GM12878 (cell line): ENCODE measurements around the gene HEG1. TPM values are rescaled to one million over a fixed set of nuclear protein-coding genes. Genes with fewer than 3 reads are reported as not detected.

Experiments
- ATAC-seq: fragments of 200-7000 bp; cut with Tn5 transposase; 3 replicates; pipeline ENCODE4 v1.9.1; 2020; ENCODE audit warnings: mild to moderate bottlenecking, moderate library complexity
- BruUV-seq: library from RNA; stranded (reverse); fragments of 400-500 nt; replicated peaks from 2 replicates; lab custom pipeline; 2021; lab: Mats Ljungman, UMichigan
- CTCF ChIA-PET: fragments of 300-600 bp; sonication (Branson Sonifier 250); formaldehyde crosslinking; extraction: SDS; loops from one replicate; lab custom pipeline; 2021; ENCODE audit warnings: inconsistent platforms; lab: Yijun Ruan, JAX
- POLR2A ChIA-PET: fragments of 350-600 bp; formaldehyde crosslinking; extraction: SDS; loops from one replicate; lab custom pipeline; 2021; ENCODE audit warnings: inconsistent platforms; lab: Charles Lee
- RAD21 ChIA-PET: fragments of 300-600 bp; sonication (Branson Sonifier 250); formaldehyde crosslinking; loops from one replicate; lab custom pipeline; 2023; ENCODE audit warnings: antibody characterized with exemption; ENCODE audit not compliant: unreplicated experiment; lab: Charles Lee
- SMC1A ChIA-PET: fragments of 300-600 bp; sonication (Branson Sonifier 250); formaldehyde crosslinking; loops from one replicate; lab custom pipeline; 2023; ENCODE audit not compliant: unreplicated experiment, uncharacterized antibody; lab: Charles Lee
- DNase-seq: peaks from one replicate; pipeline ENCODE4 v3.0.0-alpha.2; 2011; ENCODE audit warnings: low read depth, low spot score
- FAIRE-seq: peaks from 3 replicates; lab custom pipeline; 2011; peaks lifted over from hg19 to GRCh38; lab: Jason Lieb, UNC
- H2AFZ ChIP-seq: 2 replicates; pipeline ENCODE4 v1.6.0; 2011; ENCODE audit warnings: low read depth, low read length, control low read depth; ENCODE audit not compliant: control insufficient read depth
- H3K27ac ChIP-seq: 2 replicates; pipeline ENCODE4 v1.5.1; 2011; ENCODE audit warnings: control low read depth; ENCODE audit not compliant: control insufficient read depth, insufficient read depth
- H3K27me3 ChIP-seq, 2 experiments: replicated peaks in 1 of 2; 2 replicates each; pipeline versions ENCODE4 v1.6.0 to v1.6.1; 2011; ENCODE audit warnings: low read length in 1 of 2; ENCODE audit not compliant: control insufficient read depth in 2 of 2, insufficient read depth in 2 of 2
- H3K36me3 ChIP-seq, 2 experiments: 2 replicates each; pipeline ENCODE4 v1.5.1; 2011; ENCODE audit warnings: low read length in 1 of 2; ENCODE audit not compliant: control insufficient read depth in 2 of 2, insufficient read depth in 2 of 2
- H3K4me1 ChIP-seq: 2 replicates; pipeline ENCODE4 v1.6.1; 2011; ENCODE audit warnings: mild to moderate bottlenecking, low read length, moderate library complexity, mixed read lengths; ENCODE audit not compliant: control insufficient read depth, insufficient read depth
- H3K4me2 ChIP-seq: 2 replicates; pipeline ENCODE4 v1.6.0; 2011; ENCODE audit warnings: control low read depth; ENCODE audit not compliant: control insufficient read depth, insufficient read depth
- H3K4me3 ChIP-seq: fragments of 200-600 bp; sonication (generic); 2 replicates; pipeline ENCODE4 v1.5.1; 2016
- H3K79me2 ChIP-seq: 2 replicates; pipeline ENCODE4 v1.6.0; 2011; ENCODE audit warnings: low read length; ENCODE audit not compliant: control insufficient read depth, insufficient read depth
- H3K9ac ChIP-seq: 2 replicates; pipeline ENCODE4 v1.8.0; 2011; ENCODE audit warnings: low read length, control low read depth, mixed read lengths; ENCODE audit not compliant: control insufficient read depth, insufficient read depth
- H3K9me3 ChIP-seq: replicated peaks from 3 replicates; pipeline ENCODE4 v1.5.1; 2011; ENCODE audit warnings: mild to moderate bottlenecking, low read length; ENCODE audit not compliant: control insufficient read depth, insufficient read depth
- H4K20me1 ChIP-seq: 2 replicates; pipeline ENCODE4 v1.6.0; 2011; ENCODE audit not compliant: control insufficient read depth, insufficient read depth
- CREB1 ChIP-seq: IDR thresholded peaks from 2 replicates; pipeline ENCODE4 v1.6.1; 2012; ENCODE audit warnings: low read depth, mild to moderate bottlenecking, inconsistent platforms
- CUX1 ChIP-seq: IDR thresholded peaks from 2 replicates; pipeline ENCODE4 v1.6.1; 2012; ENCODE audit warnings: improper control_type of control experiment, low read depth, low read length; ENCODE audit not compliant: insufficient replicate concordance
- RAD51 ChIP-seq: fragments of 450-650 bp; IDR thresholded peaks from 2 replicates; pipeline ENCODE4 v1.6.1; 2016; ENCODE audit warnings: moderate library complexity, mild to moderate bottlenecking, inconsistent platforms
- ZNF24 ChIP-seq: fragments of 450-650 bp; IDR thresholded peaks from 2 replicates; pipeline ENCODE4 v1.6.1; 2017; ENCODE audit warnings: antibody characterized with exemption, mild to moderate bottlenecking
- WGBS: methylation state at CpG from one replicate; pipeline ENCODE4 v1.1.6; 2016; ENCODE audit warnings: low lambda C conversion rate; ENCODE audit not compliant: insufficient replicate concordance, insufficient coverage; ENCODE audit errors: missing lambda C conversion rate; 5-methylcytosine and 5-hydroxymethylcytosine counted together
- in situ Hi-C: fragments of 300-500 bp; cut with MboI; formaldehyde crosslinking; loops from 9 replicates; pipeline ENCODE4 v1.14.3; 2018; ENCODE audit warnings: mixed read lengths
- intact Hi-C: fragments of 100-400 bp; cut with micrococcal nuclease; formaldehyde crosslinking; loops from one replicate; pipeline ENCODE4 v1.14.2; 2022; ENCODE audit not compliant: unreplicated experiment
- polyA plus RNA-seq, 11 experiments: library from polyadenylated mRNA; depleted of rRNA in 4 of 11; unstranded in 6 of 11; stranded (reverse) in 5 of 11; fragments of >200 nt; fragmentation: Nextera tagmentation in 4 of 11; fragmentation: Illumina TruSeq in 1 of 11; extraction: Ambion mirVana in 4 of 11; extraction: Trizol in 1 of 11; gene quantifications; 1 replicate in 1 of 11; 2 replicates in 10 of 11; pipeline versions ENCODE4 v1.2.1 to v1.2.3, GENCODE V29; 2011 to 2016; ENCODE audit warnings: inconsistent platforms in 2 of 11, missing spikeins in 2 of 11, low read depth in 1 of 11
- total RNA-seq, 4 experiments: library from RNA; depleted of rRNA in 3 of 4; stranded (reverse); fragments of >200 nt in 3 of 4; fragmentation: Illumina TruSeq in 1 of 4; extraction: Trizol in 1 of 4; gene quantifications; 2 replicates each; pipeline versions ENCODE4 v1.2.1 to v1.2.3, GENCODE V29; 2013 to 2021

The HEG1 gene
- total and polyA plus RNA-seq, 10 of the 15 experiments (the other 5 are each of a cell fraction or from before 2014, with no cell fraction given) = 2.2 to 32.1 (median 7.6) TPM

GRCh38 chr3:124938896-124939295 is 116.9 kb downstream of the HEG1 start:
- Histone ChIP-seq H3K4me1 (no peaks in the 10 kb centered on the region; the same call in 1 of the 2 replicates), H3K79me2 (no peaks in the 10 kb centered on the region), H3K4me2 (no peak overlapping the region), H4K20me1 (no peaks in the 10 kb centered on the region), H3K27ac (no peak overlapping the region), H3K27me3 (no peaks in the 10 kb centered on the region; a peak in 1 of 4 replicates), H3K9me3 (no peaks in the 10 kb centered on the region; the same call in 2 of the 3 replicates), H3K36me3 (no peaks in the 10 kb centered on the region), H3K4me3 (no peak overlapping the region), H2AFZ (no peak overlapping the region), H3K9ac (no peak overlapping the region)
- SMC1A ChIA-PET = interaction anchor here (0.8 to 1.6 kb wide), 6 partner anchors 12 to 502 kb away, joined by 3 to 6 read pairs (median 4); no protein-coding TSS in a partner anchor
- no peak for DNase-seq
- ATAC-seq = no peak
- intact Hi-C loops = no loop called here
- CTCF ChIA-PET = interaction anchor here (0.8 to 1.7 kb wide), 5 partner anchors 11 to 284 kb away, joined by 3 to 5 read pairs (median 5); no protein-coding TSS in a partner anchor
- in situ Hi-C loops = no loop called here
- WGBS = 98% methylated on average over 5 of the region's 5 CpGs
- BruUV-seq = no TSS peak
- TF ChIP-seq CREB1 (no peak), RAD51 (no peak), ZNF24 (no peak), CUX1 (no peak)
- FAIRE-seq = no peak
- POLR2A ChIA-PET = interaction anchor here (0.6 to 1.0 kb wide), 2 partner anchors 259 to 657 kb away, joined by 3 to 5 read pairs; no protein-coding TSS in a partner anchor
- RAD21 ChIA-PET = interaction anchor here (1.2 kb wide), 1 partner anchor 178 kb away, joined by 3 read pairs; no protein-coding TSS in a partner anchor
